ACHN (cell line): Measurements from ENCODE around the gene COL5A3.
A peak's percentile ranks its signal among the peaks of the same experiment; 100 is the strongest.
"Not testable (repeated sequence)": the region's sequence is repeated elsewhere in the genome, so short reads cannot be mapped to it uniquely, and the experiment has no call there.

Experiments
- DNase-seq: peaks from one replicate; pipeline ENCODE4 v3.0.0-alpha.2; 2015
- in situ Hi-C: cut with HindIII; loops from 2 replicates; pipeline ENCODE4 v1.10.0; 2017; ENCODE audit warnings: low sequenced_read_pairs, low pct_ligation_motif_present, low pct_unique_long_range_greater_than_20kb

COL5A3 gene

GRCh38 chr19:9952276-9952675 is 58.0 kb downstream of the COL5A3 start:
- in situ Hi-C loops: no loop called here
- DNase-seq: no peak

GRCh38 chr19:9947441-9947840 is 62.9 kb downstream of the COL5A3 start:
- DNase-seq: no peak
- in situ Hi-C loops: no loop called here

GRCh38 chr19:9946528-9947125 is 63.7 kb downstream of the COL5A3 start:
- in situ Hi-C loops: not testable (repeated sequence)

GRCh38 chr19:9945319-9945966 is 64.9 kb downstream of the COL5A3 start:
- DNase-seq: peak; percentile 47
- in situ Hi-C loops: no loop called here

More at GRCh38 chr19:9946528-9947125, 63.7 kb downstream of the COL5A3 start:
- not testable (repeated sequence) for DNase-seq

GRCh38 chr19:9943744-9944143 is 66.6 kb downstream of the COL5A3 start:
- in situ Hi-C loops: no loop called here
- DNase-seq: no peak

- DNase-seq: no peak
- in situ Hi-C loops: no loop called here
These were observed 68.6 kb downstream of the COL5A3 start for GRCh38 chr19:9941671-9942070.

GRCh38 chr19:9941231-9941630 is 69.1 kb downstream of the COL5A3 start:
- in situ Hi-C loops: no loop called here
- no peak for DNase-seq

- in situ Hi-C loops: no loop called here
- no peak for DNase-seq
These were observed 69.5 kb downstream of the COL5A3 start for GRCh38 chr19:9940778-9941177.

- in situ Hi-C loops: no loop called here
- no peak for DNase-seq
These were observed 70.9 kb downstream of the COL5A3 start for GRCh38 chr19:9939301-9939913.

GRCh38 chr19:9937001-9937411 is 73.3 kb downstream of the COL5A3 start:
- in situ Hi-C loops: no loop called here
- no peak for DNase-seq

- in situ Hi-C loops: no loop called here
- no peak for DNase-seq
These were observed 73.8 kb downstream of the COL5A3 start, which contains the start of gene OLFM2 for GRCh38 chr19:9936326-9937000. OLFM2 (minus strand) TSS chr19:9936515; CDS start chr19:9936366, 149 bp downstream.

- in situ Hi-C loops: no loop called here
- no peak for DNase-seq
These were observed 74.6 kb downstream of the COL5A3 start for GRCh38 chr19:9935506-9936325.

GRCh38 chr19:9934132-9934950 is 76.0 kb downstream of the COL5A3 start:
- peak; percentile 58 for DNase-seq
- in situ Hi-C loops: no loop called here

- DNase-seq: no peak
- in situ Hi-C loops: no loop called here
These were observed 77.5 kb downstream of the COL5A3 start for GRCh38 chr19:9932835-9933234.

GRCh38 chr19:9931629-9932028 is 78.7 kb downstream of the COL5A3 start:
- no peak for DNase-seq
- in situ Hi-C loops: no loop called here

GRCh38 chr19:9923440-9923839 is 86.9 kb downstream of the COL5A3 start:
- in situ Hi-C loops: no loop called here
- DNase-seq: no peak

GRCh38 chr19:9922782-9923379 is 87.4 kb downstream of the COL5A3 start:
- in situ Hi-C loops, DNase-seq: not testable (repeated sequence)
